Panc1 (cell line): ENCODE measurements around the gene SNAP25.

Source experiments
- POLR2AphosphoS5 ChIP-seq: IDR thresholded peaks from 2 replicates; pipeline ENCODE4 v1.6.1; 2012; ENCODE audit warnings: mild to moderate bottlenecking, low read depth, low read length, moderate library complexity
- SIN3A ChIP-seq: IDR thresholded peaks from 2 replicates; pipeline ENCODE4 v1.6.1; 2012; ENCODE audit warnings: low read depth, mild to moderate bottlenecking, low read length, moderate library complexity, borderline replicate concordance; ENCODE audit not compliant: insufficient read depth
- TF ChIP-seq, protein P1 (sequence below): fragments of 450-650 bp; IDR thresholded peaks from 2 replicates; pipeline ENCODE4 v1.5.1; 2017; ENCODE audit warnings: mild to moderate bottlenecking

DNA sequence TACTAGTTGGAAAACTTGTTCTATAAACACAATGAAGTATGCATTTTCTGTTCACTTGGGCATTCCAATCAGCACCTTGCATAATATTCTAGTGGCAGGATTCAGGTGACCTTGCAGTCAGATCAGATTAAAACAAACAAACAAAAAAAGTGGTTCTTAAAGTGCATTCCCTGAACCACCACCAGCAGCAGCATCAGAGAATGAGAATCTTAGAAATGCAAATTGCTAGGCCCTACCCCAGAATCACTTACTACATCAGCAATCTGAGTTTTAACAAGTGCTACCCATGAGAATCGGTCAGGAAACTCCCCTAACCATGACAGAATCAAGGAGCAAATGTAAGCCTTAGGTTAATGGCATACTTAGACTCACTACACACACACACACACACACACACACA lies 41.7 kb downstream of the SNAP25 start:
- TF ChIP-seq, protein P1, sequence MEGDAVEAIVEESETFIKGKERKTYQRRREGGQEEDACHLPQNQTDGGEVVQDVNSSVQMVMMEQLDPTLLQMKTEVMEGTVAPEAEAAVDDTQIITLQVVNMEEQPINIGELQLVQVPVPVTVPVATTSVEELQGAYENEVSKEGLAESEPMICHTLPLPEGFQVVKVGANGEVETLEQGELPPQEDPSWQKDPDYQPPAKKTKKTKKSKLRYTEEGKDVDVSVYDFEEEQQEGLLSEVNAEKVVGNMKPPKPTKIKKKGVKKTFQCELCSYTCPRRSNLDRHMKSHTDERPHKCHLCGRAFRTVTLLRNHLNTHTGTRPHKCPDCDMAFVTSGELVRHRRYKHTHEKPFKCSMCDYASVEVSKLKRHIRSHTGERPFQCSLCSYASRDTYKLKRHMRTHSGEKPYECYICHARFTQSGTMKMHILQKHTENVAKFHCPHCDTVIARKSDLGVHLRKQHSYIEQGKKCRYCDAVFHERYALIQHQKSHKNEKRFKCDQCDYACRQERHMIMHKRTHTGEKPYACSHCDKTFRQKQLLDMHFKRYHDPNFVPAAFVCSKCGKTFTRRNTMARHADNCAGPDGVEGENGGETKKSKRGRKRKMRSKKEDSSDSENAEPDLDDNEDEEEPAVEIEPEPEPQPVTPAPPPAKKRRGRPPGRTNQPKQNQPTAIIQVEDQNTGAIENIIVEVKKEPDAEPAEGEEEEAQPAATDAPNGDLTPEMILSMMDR: no peak
- no peak for TF ChIP-seq POLR2AphosphoS5
- no peak for TF ChIP-seq SIN3A
